Raji (cell line): ENCODE data around the gene BBS7.

Experiments used
- POLR2A ChIP-seq: IDR thresholded peaks from 2 replicates; pipeline ENCODE4 v1.6.1; 2011; ENCODE audit warnings: low read depth, low read length, control low read depth; ENCODE audit not compliant: insufficient read depth

The BBS7 gene

GRCh38 chr4:121846662-121847061, 23.6 kb downstream of the BBS7 start:
- TF ChIP-seq POLR2A: no peak

DNA sequence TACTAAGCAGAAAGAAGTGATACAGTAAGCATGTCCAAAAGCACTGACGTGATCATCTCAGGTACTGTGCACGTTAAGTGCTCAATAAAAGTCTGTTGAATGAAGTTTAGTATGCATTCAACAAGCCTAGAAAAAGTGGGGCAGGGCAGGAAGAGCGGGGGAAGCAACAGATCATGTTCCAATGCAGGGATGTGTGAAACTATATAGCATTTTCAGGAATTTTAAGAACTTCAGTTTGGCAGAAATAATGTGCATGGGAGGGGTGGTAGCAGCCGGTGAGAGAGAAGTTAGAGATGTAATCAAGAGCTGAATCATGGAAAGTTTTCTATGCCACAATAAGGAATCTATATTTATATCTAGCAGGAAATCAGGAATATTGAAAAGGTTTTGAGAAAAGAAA, 27.4 kb downstream of the BBS7 start:
- TF ChIP-seq POLR2A: no peak

DNA sequence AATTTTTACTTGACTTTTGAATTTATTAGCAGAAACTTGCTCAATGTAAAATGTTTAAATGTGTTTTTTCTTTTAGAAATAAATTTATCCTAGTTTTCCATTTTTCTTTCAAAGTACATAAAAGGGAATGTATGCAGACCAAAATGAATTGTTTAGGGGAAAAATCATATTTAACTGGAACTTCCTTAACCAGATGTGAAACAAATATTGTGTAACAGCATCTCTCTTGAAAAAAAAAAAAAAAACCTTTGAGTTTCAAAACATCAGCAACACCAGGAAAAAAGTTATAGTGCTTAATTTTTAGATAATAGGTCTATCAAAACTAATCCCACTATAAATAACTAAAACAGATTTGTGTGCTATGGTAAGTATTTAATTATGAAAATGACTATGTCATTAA, 32.1 kb downstream of the BBS7 start:
- TF ChIP-seq POLR2A: no peak

GRCh38 chr4:121829511-121829910, 40.8 kb downstream of the BBS7 start:
- no peak for TF ChIP-seq POLR2A

DNA sequence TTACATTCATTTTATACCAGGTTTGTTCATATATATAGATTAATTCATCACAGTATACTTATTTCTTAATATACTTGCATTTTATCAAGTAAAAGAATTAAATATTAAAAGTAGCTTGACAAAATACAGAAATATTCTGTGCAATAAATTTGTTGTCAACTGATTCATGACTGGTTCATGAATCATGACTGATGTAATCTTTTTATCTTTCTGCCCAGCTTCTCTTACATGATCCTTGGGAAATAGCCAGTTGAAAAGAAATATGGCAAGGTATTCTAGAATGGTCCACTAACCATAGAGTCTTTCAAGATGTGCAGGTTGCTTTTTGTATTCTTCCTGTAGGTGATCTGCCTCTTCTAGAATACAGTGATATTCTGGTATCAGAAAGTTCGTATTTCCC, 42.4 kb downstream of the BBS7 start:
- no peak for TF ChIP-seq POLR2A

GRCh38 chr4:121824950-121825349, 45.3 kb downstream of the BBS7 start:
- no peak for TF ChIP-seq POLR2A

DNA sequence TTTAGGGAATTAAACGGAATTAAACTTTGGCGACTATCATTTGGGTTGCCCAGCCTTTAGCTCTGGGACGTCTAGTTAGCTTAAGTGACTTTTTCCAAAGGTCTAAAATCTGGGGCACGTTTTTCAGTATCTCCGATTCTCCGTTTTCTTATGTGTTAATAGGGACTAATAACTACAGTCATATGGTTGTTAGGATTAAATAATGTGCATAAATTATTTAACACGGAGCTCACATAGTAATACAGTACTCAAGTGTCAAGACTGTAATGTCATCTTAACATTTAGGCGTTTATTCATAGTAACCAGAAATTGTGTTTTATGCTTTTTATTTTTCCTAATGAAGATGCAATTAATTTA, 46.1 kb downstream of the BBS7 start:
- TF ChIP-seq POLR2A: no peak

- peak; percentile 95 for TF ChIP-seq POLR2A
Measured at GRCh38 chr4:121823505-121824170, 46.6 kb downstream of the BBS7 start, which contains the start of gene CCNA2. Gene CCNA2, minus strand, starts transcription at chr4:121823883. Its CDS starts 255 bp downstream, at chr4:121823628.

- TF ChIP-seq POLR2A: peak; percentile 42
Measured at GRCh38 chr4:121822796-121823504, 47.3 kb downstream of the BBS7 start.

GRCh38 chr4:121822047-121822446, 48.2 kb downstream of the BBS7 start:
- TF ChIP-seq POLR2A: no peak

DNA sequence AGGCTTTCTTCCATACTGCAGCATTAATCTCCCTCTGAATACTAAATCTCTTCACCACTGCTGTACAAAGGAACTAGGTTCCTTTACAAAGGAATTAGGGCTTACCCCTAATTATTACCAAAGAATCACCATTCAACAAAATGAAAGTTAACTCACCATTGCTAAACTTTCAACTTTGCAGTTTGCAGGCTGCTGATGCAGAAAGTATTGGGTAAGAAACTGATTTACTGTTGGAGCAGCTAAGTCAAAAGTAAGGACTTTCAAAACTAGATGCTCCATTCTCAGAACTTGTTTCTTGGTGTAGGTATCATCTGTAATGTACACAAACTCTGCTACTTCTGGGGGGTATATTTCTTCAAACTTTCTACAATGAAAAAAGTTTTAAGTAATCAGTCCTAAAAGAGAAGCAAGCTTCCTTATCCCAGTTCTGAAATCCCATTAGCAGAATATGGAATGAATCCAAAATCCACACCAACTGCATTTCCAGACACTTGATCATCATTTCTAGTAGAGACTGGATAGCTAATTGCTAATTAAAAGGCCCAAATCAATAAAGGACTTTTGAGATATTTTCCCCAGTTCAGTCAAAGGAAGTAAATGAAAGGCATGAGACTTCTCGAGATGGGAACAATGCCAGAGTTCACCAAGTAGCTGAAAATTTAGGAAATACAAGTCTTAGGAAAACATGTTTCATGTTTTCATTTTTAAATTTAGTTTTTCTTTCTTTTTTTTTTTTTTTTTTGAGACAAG, 50.9 kb downstream of the BBS7 start:
- no peak for TF ChIP-seq POLR2A

DNA sequence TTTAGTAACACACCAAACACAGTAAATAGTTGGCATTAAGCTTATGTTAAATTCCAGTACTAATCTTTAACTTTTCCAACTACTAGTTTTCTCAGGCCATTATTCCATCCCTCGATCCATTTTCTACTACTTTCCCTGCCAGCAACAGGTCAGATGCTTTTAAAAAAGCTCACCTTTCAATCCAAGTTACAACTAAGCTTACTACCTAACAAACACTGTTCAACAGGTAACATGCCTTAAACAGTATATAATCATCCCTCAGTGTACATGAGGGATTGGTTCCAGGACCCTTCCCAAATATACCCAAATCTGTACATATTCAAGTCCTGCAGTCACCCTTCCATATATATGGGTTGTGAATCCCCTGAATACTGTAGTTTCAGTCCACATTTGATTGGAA, 52.1 kb downstream of the BBS7 start:
- TF ChIP-seq POLR2A: no peak

- TF ChIP-seq POLR2A: no peak
Measured at GRCh38 chr4:121817701-121818100, 52.6 kb downstream of the BBS7 start.

GRCh38 chr4:121817006-121817405, 53.3 kb downstream of the BBS7 start:
- TF ChIP-seq POLR2A: no peak

DNA sequence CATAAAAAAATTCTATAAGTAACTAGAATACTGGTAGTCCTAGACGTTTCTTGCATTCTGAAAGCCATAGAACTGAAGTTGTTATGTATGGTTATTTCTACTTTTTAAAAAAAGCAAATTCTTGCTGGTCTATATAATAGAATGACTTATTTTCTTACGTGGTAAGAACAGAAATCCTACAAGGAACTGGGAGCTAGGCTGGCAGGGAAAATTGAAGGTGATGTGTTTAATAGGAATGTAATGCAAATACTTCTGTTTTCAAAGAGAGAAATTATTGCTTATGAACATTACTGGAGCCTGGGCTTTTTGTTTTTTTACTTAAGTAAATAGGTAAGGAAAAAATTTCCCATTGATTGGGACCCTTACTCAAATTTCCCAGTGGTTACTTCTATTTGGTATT, 55.5 kb downstream of the BBS7 start:
- TF ChIP-seq POLR2A: no peak

GRCh38 chr4:121811122-121811521, 59.2 kb downstream of the BBS7 start:
- no peak for TF ChIP-seq POLR2A
